HG03108 (cell line): Measurements from ENCODE around the gene TIMM44.
"Not testable (repeated sequence)": the region's sequence is repeated elsewhere in the genome, so short reads cannot be mapped to it uniquely, and the experiment has no call there.

Experiments
- ATAC-seq: cut with Tn5 transposase; IDR thresholded peaks from one replicate; pipeline ENCODE4 v1.9.1; 2021; ENCODE audit warnings: moderate library complexity; ENCODE audit not compliant: unreplicated experiment

Gene TIMM44

DNA sequence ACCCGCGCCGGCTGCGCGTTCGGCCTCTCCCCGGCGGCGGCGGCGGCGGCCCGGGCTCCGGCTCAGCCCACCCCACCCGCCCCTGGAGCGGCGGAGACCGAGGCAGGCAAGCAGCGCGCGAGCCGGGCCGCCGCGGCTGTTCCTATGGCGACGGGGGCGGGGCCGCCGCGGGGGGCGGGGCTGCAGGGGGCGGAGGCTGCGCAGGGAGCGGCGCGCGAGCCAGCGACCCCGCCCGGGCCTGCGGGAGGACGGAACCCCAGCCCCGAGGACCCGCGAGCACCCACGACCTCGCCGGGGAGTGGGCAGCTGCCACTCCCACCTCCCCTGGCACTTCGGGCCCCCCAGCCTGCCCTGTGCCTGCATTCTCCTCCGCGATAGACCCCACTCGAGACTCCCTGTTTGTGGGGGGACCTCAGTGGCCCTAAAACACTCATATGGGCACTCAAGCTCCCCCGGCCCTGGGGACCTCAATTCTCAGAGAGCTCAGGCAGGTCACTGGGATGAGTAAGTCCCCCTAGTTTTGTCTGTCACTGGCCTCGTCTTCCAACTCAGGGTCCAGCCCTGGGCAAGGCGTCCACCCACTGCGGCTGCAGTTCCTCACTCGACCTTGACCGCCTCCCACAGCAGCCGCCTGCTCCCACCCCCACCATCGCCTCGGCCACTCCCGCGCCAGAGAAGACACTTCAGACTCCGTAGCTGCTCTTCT, 17.3 kb downstream of the TIMM44 start, which contains the start of gene CTXN1:
Gene CTXN1 (minus strand): TSS at position 115 of the 706 bp plus-strand sequence. CDS start 597 bp downstream, outside the sequence.
- no peak for ATAC-seq

DNA sequence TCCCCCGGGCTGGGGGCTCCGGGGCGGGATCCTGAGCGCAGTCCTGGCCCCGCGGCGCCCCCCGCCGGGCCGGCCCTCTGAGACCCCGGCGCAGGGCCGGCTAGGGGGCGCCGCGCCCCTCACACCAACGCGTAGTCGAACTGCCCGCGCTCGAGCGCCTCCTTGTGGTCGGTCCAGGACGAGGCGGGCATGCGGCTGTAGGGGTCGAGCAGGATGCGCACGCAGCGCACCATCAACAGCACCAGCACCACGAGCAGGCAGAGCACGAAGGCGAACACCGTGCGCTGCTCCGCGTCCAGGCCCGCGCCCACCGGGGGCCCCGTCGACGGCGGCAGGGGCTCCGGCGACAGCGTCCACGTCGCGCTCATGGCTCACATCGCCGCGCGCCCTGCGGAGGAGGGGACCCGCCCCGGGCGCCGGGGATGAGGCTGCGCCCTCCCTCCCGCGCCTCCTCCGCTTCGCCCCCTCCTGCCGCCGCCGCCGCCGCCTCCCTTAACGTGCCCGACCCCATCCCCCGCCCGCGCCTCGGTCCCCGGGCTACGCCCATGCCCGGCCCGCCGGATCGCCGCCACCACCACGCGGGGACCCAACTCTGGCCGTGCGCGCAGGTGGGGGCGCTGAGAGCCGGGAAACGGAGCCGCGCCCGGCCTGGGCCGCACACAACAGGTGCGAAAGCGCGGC, 18.2 kb downstream of the TIMM44 start:
- no peak for ATAC-seq

DNA sequence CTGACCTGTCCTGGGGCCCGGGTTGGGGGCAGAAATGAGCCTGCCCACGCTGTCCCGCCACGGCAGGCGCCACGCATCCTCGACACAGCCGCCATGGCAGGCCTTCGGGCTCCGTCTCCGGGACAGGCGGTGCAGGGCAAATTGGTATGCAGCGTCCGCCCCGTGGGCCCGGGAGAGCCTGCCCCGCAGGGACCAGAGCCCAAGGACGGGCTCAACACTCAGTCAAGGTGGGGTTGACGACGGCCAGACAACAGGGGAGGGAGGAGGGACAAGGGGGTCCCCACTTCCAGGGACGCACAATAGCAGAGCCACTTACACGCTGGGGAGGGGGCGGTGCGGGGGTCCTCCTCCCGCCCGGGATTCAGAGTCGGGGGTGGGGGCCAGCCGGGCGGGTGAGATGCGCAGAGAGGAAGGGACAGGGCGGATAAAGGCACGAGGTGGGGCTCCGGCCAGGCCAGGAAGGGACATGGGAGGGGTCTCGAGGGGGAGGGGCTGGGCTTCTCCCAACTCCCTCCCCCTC, 18.8 kb downstream of the TIMM44 start:
- no peak for ATAC-seq

DNA sequence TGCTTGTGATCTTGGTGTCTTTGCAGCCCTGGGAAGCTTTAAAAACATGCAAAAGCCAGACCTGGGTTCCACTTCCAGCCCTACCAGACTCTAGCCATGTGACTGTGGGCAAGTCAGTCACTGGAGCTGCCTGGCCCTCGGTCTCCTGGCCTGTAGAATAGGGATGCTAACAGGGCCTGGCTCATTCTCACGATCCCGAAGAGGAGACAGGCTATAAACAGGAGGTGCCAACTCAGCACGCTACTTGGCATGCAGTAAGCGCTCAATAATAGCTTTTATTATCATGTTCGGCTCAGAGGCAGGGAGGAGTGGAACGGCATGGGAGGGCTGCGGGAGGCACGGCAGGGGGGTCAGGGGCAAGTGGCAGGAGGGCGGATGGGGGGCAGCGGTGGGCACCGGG, 19.2 kb downstream of the TIMM44 start:
- no peak for ATAC-seq

DNA sequence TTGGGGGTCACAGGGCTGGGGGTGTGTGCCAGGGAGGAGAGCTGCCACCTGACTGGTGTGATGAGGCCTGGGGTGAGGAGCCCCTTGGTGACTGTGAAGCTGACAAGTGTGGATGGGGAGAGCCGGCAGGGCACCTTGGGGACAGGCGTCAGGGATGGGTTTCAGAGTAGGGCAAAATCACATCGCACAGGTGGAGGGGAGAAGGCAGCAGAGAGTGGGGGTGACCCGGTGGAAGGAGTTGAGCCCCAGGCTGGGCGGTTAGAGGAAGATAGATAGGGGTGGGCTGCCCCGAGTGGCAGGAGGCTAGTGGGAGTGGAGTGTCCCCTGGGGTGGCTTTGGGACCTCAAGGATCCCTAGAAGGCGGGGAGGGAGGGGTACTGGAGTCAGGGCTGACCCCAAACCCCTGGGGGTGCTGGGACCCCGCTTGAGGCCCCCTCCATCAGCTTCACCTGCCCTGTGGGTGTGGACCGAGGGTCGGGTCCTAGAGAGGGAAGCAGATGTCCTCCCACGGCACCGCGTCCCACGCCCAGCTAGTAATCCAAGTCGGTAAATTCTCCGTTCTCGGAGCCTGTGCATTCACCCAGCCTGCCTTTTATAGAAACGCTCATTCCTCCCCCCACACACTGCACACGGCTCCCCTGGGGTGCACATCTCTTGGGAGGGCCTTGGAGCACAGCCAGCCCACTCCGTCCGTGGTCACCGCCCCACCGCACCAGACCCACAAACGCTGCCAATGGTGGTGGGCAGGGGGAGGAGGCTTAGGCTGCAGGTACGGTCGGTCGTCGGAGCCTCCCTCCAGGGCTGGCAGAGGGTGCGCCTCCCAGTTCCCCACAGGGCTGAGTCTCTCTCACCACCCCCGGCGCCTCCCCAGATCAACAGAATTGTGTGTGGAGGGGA, 19.9 kb downstream of the TIMM44 start:
- no peak for ATAC-seq

DNA sequence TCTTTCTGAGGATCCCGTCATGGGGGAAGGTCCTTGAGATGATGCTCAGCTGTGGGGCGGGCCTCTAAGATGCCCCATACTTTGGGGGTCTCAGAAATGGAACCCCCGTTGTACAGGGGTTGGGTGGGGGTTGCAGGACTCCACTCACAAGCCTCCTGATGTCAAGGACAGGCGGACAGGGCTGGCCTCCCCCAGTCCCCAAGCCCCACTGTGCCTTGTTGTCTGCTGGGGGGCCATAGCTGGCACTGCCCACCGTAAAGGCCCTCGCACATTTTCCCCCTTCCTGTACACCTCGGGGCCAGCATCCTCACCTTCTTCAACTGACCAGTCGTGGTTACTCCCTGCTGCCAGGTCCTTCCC, 20.6 kb downstream of the TIMM44 start:
- ATAC-seq: no peak

DNA sequence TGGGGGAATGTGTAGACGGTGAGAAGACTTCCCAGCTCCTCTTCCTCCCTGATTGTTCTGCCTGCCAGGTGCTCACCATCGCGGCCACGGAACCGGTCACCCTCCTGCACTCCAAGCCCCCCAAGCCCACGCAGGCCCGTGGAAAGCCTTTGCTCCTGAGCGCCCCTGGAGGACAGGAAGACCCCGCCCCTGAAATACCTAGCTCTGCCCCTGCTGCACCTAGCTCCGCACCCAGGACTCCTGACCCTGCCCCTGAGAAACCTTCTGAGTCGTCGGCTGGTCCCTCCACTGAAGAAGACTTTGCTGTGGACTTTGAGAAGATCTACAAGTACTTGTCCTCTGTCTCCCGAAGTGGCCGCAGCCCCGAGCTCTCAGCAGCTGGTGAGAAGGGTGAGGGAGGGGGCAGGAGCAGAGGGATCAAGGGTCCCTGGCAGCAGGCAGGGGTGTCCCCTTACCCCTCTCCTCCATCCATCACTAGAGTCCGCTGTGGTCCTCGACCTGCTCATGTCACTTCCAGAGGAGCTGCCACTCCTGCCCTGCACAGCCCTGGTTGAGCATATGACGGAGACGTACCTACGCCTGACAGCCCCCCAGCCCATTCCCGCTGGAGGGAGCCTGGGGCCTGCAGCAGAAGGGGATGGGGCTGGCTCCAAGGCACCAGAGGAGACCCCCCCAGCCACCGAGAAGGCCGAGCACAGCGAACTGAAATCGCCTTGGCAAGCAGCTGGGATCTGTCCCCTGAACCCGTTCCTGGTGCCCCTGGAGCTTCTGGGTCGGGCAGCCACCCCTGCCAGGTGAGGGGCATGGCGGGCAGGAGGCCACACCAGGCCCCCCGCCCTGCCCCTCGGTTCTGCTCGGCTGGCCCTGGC, 21.3 kb downstream of the TIMM44 start:
- ATAC-seq: no peak

DNA sequence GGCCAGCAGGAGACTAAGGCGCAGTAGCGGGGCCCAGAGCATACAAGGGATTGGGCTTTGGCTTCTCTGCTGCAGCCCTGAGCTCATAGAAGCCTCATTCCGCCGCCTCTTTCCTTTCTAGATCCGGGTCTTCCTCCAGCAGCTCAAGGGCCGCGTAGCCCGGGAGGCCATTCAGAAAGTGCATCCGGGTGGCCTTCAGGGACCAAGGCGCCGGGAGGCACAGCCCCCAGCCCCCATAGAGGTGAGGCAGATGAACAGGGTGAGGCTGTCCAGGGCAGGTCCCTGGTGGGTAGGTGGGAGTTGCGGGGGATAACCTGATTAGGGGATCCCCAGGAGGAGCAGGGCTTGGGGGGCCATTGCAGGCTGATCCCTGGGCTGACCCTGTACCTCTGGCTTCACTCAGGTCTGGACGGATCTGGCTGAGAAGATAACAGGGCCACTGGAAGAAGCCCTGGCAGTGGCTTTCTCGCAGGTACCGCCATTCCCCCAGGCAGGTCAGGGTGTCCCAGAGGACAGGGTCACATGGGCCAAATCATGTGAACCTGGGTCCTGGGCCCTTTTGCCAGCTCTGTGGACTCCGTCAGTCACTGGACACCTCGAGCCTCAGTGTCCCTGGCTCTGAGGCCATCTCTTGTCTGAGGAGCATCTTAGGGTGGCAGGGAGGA, 22.0 kb downstream of the TIMM44 start:
- ATAC-seq: no peak

DNA sequence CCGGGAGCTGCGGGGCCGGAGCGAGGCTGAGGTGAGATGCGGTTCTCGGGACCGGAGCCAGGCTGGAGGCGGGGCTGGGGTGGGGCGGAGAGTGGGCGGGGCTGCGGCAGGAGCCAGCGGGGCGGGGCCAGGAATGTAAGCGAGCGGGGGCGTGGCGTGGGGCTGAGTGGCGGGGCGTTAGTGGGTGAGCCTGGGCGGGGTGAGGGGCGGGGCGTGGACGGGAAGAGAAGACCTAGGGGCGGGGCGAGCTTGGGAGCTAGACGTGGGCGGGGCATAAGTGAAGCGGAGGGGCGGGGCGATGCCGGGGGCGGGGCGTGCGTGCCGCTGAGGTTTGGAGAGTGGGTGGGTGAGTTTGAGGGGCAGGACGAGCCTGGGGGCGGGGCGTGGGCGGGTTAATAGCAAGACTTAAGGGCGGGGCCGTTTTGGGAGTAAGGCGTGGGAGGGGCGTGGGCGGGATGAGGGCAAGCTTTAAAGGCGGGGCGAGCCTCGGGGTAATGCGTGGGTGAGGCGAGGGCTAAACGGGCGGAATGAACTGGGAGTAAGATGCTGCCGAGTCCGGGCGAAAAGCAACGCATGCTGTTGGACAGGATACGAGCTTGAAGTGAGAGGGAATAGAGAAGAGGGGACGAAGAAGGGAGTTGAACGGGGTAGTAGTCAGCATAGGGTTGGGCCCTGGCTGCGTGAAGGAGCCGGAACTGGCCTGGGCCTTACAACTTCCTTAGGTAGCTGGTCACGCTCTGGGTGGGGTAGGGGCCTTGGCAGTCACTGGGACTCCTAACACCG, 22.8 kb downstream of the TIMM44 start:
- peak; percentile 32 for ATAC-seq

DNA sequence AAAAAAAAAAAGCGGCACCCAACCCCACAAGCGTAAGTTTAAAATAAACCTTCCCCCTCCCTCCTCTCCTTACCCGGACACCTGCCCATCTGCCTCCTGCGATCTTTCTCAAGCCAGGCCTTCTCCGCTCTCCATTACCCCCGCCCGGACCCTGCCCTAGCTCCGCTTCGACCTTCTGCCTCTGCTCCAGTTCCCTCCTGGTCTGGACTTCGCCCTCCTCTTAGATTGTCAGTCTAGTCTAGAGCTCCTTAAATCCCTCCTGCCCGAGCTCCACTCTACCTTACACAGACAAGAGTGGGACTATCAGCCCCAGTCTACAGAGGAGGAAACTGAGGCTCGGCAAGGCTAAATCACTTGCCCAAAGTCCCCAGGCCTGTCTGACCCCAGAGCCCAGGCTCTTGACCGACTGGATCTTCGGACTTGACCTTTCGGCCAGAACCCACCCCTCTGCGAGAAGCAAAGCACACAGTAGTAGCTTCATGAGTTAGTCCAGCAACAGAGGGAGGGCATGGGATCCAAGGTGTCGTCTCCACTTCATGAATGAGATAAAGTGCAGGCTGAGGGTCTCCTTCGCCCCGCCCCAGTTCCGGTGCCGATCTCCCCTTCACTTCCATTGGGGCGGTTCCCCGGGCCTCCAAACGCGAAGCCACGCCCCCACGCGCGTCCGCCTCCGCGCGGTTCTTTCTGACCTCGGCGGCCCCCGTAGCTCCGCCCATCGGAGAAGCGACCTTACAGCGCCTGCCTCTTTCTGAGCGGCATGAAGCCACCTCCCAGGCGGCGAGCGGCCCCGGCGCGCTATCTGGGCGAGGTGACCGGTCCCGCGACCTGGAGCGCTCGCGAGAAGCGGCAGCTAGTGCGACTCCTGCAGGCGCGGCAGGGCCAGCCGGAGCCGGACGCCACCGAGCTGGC, 23.6 kb downstream of the TIMM44 start, which contains the start of gene SNAPC2:
Gene SNAPC2 (plus strand): TSS at position 729 of the 909 bp plus-strand sequence. CDS start 29 bp downstream, at position 758.
- ATAC-seq: peak; percentile 47

DNA sequence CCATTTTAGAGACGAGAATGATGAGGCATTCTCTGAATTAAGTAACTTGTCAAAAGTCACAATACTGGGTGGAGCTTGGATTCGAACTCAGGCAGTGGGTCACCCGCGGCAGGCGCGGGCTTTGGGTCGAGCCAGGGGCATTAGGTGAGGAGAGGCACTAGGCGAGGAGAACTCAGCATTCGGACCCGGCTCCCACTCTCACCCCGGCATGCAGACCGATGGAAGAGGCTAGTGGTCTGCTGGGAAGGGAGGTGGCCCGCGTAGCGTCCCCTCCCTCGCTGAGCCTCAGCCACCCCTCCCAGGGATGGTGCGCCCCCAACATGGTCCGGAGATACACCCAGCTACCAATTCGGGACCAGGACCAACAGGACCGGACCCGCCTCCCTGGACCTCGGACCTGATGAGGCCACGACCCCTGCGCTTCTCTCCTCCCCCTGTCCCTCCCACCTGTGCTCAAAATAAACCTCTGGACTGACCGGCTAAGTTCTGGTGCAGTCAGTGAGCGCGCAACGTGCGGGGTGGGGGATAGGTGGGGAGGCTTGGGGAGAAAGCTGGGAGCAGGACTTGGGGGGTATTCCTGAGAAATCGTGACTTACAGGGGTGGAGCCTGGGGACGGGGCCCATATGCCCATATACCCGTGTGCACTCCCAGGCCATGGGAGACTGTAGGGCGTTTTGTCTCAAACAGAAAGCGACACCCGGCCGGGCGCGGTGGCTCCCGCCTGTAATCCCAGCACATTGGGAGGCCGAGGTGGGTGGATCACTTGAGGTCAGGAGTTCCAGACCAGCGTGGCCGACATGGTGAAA, 24.6 kb downstream of the TIMM44 start:
- ATAC-seq: no peak

DNA sequence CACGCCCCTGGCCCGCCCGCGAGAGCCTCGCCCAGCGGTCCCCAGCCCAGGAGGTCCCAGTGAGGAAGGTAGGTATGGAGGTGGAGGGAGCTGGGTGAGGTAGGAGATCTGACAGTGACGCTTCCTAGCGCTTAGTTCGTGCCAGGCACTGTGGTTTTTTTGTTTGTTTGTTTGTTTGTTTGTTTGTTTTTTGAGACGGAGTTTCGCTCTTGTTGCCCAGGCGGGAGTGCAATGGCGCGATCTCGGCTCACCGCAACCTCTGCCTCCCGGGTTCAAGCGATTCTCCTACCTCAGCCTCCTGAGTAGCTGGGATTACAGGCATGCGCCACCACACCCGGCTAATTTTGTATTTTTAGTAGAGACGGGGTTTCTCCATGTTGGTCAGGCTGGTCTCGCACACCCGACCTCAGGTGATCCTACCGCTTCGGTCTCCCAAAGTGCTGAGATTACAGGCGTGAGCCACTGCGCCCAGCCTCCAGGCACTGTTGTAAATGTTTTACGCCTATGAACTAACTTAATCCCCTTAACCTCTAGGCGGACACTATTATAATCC, 25.3 kb downstream of the TIMM44 start:
- ATAC-seq: not testable (repeated sequence)

DNA sequence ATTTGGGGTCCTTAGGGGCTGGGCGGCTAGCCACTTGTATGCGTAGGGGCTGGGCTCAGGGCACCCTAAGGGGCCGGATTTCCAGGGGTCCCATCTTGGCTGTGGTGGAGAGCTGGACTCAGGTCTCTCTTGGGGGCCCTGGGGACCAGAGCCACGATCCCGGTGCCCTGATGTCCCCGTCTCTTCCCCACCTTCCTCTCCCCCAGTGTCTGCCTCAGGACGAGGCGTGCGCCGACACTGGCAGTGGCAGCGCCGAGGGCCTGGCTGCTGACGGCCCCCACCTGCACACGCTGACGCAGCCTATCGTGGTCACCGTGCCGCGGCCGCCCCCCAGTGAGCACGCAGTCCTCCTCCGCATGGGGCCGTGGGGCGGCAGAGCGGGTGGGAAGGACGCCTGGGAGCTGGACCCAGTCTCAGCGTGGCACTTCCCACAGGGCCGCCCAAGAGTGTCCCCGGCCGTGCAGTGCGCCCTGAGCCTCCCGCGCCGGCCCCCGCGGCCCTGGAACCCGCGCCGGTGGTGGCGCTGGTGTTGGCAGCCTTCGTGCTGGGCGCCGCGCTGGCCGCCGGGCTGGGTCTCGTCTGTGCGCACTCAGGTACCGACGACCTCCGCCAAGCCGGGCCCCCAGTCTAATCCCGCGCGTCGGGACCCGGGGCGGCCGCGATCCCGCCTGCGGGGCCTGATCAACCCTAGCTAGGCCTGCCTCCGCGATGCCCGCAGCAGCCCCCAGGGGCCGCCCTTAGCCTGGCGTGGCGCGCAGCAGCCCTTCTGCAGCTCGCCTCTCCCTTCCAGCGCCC, 26.0 kb downstream of the TIMM44 start:
- ATAC-seq: no peak

DNA sequence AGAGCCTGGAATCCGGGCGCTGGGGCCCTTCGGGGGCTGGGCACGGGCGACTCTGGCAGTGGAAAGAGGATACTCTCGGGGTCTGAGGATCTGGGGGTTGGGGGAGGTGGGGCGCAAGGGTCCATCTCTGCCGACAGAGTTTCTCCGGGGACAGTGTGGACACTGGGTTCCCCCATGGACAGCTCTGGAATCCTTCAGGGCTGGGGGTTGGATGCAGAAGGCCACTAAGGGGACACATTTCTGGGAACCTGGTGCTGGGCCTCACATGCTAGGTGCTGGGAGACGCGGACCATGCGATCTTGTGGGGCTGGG, 26.6 kb downstream of the TIMM44 start:
- ATAC-seq: no peak

DNA sequence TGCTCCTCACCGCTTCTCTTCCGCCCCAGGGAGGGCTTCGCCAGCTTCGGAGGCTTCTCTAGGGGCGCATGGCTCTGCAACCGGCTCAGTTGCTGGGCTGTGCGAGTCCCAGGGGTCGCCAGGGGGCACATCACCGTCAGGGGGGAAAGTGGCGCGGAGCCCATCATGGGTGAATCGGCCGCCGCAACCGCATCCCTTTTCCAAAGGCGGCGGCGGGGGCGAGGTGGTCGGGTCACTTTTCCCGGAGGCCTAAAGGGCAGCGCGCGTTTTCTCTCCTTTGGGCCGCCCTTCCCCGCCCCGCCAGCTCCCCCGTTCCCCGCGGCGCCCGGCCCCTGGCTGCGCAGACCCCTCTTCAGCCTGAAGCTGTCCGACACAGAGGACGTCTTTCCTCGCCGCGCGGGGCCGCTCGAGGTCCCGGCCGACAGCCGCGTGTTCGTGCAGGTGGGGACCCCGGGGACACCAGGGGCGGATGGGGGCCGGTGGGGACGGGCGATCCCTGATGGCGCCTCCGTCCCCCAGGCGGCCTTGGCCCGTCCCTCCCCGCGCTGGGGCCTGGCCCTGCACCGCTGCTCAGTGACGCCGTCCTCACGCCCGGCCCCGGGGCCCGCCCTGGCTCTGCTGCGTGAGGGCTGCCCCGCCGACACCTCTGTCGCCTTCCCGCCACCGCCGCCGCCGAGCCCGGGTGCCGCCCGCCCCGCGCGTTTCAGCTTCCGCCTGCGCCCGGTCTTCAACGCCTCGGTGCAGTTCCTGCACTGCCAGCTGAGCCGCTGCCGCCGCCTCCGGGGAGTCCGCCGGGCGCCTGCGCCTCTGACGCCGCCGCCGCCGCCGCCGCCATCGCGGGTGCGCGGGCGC, 27.1 kb downstream of the TIMM44 start:
- ATAC-seq: no peak
